Muscle layer of duodenum (tissue), 2 donors: Measurements from ENCODE around the gene DIAPH1.
"Not testable (repeated sequence)": the region's sequence is repeated elsewhere in the genome, so short reads cannot be mapped to it uniquely, and the experiment has no call there.

ENCODE experiments used
- H3K27ac ChIP-seq: one replicate; pipeline ENCODE4 v1.7.0; 2013; ENCODE audit warnings: mild to moderate bottlenecking, low read length
- H3K27me3 ChIP-seq: one replicate; pipeline ENCODE4 v1.7.0; 2013; ENCODE audit warnings: low read depth, mild to moderate bottlenecking, control low read depth, low read length
- H3K36me3 ChIP-seq, 2 donors: one replicate each; pipeline ENCODE4 v1.7.0; 2013; ENCODE audit warnings: low read length in 2 of 2, control low read depth in 1 of 2, mild to moderate bottlenecking in 1 of 2; ENCODE audit not compliant: insufficient read depth in 2 of 2, control insufficient read depth in 1 of 2
- H3K4me1 ChIP-seq, 2 donors: one replicate each; pipeline ENCODE4 v1.7.0; 2013; ENCODE audit warnings: low read length in 2 of 2, mild to moderate bottlenecking in 2 of 2, control low read depth in 1 of 2, moderate library complexity in 1 of 2; ENCODE audit not compliant: insufficient read depth in 2 of 2, control insufficient read depth in 1 of 2
- H3K4me3 ChIP-seq, 2 donors: one replicate each; pipeline ENCODE4 v1.7.0; 2013; ENCODE audit warnings: low read length in 2 of 2, low read depth in 1 of 2, mild to moderate bottlenecking in 1 of 2
- H3K9me3 ChIP-seq, 2 donors: one replicate each; pipeline ENCODE4 v1.7.0; 2013; ENCODE audit warnings: low read length in 2 of 2, control low read depth in 1 of 2, mild to moderate bottlenecking in 1 of 2; ENCODE audit not compliant: control insufficient read depth in 1 of 2
- donor health status: healthy.

DIAPH1 gene

GRCh38 chr5:141630570-141631140 is 11.9 kb upstream of the DIAPH1 start:
- Histone ChIP-seq H3K4me1 (peaks cover 9 to 13% of the 10 kb centered on the region in 2 donors), H3K4me3 (no peak overlapping the region), H3K27ac (no peak overlapping the region), H3K27me3 (no peaks in the 10 kb centered on the region), H3K36me3 (peaks cover 41 to 52% of the 10 kb centered on the region in 2 donors), H3K9me3 (no peaks in the 10 kb centered on the region)

DNA sequence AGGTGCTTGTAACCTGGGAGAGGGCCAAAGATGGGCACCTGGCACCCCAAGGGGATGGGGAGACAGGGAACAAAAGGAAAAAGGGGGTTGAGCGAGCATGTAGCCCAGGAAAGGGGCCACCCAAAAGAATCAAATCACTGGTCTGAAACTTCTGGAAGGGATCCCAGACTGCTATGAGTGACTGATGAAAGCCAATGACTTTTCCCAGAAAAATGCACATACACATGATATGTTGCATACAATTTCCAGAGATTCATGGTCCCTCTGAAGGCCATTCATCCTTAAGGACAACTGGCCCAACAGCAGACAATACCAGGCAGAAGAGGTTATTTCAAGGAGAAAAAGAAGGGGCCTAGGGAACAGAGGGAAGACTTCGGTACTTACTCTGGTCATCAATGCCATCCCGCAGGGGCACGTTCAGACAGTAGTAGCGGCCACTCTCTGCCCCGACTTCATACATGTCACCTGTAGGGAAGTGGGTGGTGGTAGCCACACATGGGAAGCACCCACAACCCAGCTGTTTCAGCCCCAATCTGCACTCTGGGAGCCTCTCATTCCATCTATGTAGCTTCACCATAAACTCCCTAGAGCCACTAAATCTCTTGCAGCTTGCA is 9.5 kb upstream of the DIAPH1 start:
- no peak overlapping the region for H3K4me3 ChIP-seq
- H3K27ac ChIP-seq: no peak overlapping the region
- peaks cover 62 to 66% of the 10 kb centered on the region in 2 donors for H3K36me3 ChIP-seq
- H3K4me1 ChIP-seq: no peaks in the 10 kb centered on the region
- H3K27me3 ChIP-seq: no peaks in the 10 kb centered on the region
- no peaks in the 10 kb centered on the region for H3K9me3 ChIP-seq

GRCh38 chr5:141623611-141624010 is 4.8 kb upstream of the DIAPH1 start:
- H3K9me3 ChIP-seq: no peaks in the 10 kb centered on the region
- peaks cover 4 to 6% of the 10 kb centered on the region in 2 donors for H3K4me1 ChIP-seq
- no peaks in the 10 kb centered on the region for H3K27me3 ChIP-seq
- no peak overlapping the region for H3K27ac ChIP-seq
- H3K4me3 ChIP-seq: no peak overlapping the region
- H3K36me3 ChIP-seq: peaks cover 55 to 69% of the 10 kb centered on the region in 2 donors

- Histone ChIP-seq H3K27me3 (no peaks in the 10 kb centered on the region), H3K4me1 (peaks cover 4 to 6% of the 10 kb centered on the region in 2 donors), H3K9me3 (no peaks in the 10 kb centered on the region), H3K27ac (no peak overlapping the region), H3K4me3 (no peak overlapping the region), H3K36me3 (peaks cover 51 to 68% of the 10 kb centered on the region in 2 donors)
Observed at GRCh38 chr5:141623186-141623585, 4.4 kb upstream of the DIAPH1 start.

GRCh38 chr5:141618030-141618803 is 583 bp downstream of the DIAPH1 start:
- peaks cover 16 to 18% of the 10 kb centered on the region in 2 donors for H3K4me1 ChIP-seq
- H3K36me3 ChIP-seq: peaks cover 12 to 29% of the 10 kb centered on the region in 2 donors
- H3K27ac ChIP-seq: peak overlapping the region; percentile 89
- no peaks in the 10 kb centered on the region for H3K9me3 ChIP-seq
- peak overlapping the region; percentile 78 to 83 for H3K4me3 ChIP-seq
- H3K27me3 ChIP-seq: no peaks in the 10 kb centered on the region

DNA sequence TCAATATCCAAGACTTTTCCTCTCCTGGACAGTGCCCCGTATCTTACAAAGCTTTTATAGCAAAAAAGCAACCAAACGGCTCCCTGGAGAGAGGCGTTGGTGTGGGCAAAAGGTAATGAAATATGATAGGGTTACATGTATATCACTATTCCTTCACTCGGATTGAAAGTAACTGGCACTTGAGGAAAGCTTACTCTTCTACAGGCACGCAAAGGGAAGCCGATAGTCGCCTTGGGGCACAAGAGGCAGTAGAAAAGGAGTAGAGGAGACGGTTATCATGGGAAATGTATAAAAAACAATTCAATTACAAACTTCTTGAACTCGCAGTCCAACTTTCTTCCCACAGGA is 1.1 kb downstream of the DIAPH1 start:
- H3K4me3 ChIP-seq: peak overlapping the region; percentile 78 to 83
- H3K36me3 ChIP-seq: peaks cover 9 to 23% of the 10 kb centered on the region in 2 donors
- H3K27me3 ChIP-seq: no peaks in the 10 kb centered on the region
- peaks cover 16 to 18% of the 10 kb centered on the region in 2 donors for H3K4me1 ChIP-seq
- no peaks in the 10 kb centered on the region for H3K9me3 ChIP-seq
- peak overlapping the region; percentile 89 for H3K27ac ChIP-seq

DNA sequence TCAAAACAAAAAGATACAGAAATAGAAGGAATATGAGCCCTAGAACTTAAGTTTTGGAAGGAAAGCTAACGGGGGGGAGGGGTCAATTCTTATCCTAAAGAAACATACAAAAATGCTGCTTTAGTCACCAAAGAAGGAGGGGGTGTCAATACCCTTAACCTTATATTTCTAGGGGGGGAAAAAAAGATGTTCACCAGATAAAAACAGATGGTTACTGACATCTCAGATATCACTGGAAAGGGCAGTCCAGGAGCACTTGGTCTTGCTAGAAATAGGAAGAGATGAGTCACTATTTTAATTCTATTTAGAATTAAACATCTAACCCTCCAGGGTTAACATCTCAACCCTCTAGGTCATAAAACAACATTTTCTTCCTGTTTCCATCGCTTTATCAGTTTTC is 1.7 kb downstream of the DIAPH1 start:
- H3K9me3 ChIP-seq: no peaks in the 10 kb centered on the region
- H3K4me3 ChIP-seq: peak overlapping the region; percentile 78 to 83
- H3K27me3 ChIP-seq: no peaks in the 10 kb centered on the region
- H3K36me3 ChIP-seq: peaks cover 9 to 19% of the 10 kb centered on the region in 2 donors
- peaks cover 16 to 18% of the 10 kb centered on the region in 2 donors for H3K4me1 ChIP-seq
- peak overlapping the region; percentile 89 for H3K27ac ChIP-seq

DNA sequence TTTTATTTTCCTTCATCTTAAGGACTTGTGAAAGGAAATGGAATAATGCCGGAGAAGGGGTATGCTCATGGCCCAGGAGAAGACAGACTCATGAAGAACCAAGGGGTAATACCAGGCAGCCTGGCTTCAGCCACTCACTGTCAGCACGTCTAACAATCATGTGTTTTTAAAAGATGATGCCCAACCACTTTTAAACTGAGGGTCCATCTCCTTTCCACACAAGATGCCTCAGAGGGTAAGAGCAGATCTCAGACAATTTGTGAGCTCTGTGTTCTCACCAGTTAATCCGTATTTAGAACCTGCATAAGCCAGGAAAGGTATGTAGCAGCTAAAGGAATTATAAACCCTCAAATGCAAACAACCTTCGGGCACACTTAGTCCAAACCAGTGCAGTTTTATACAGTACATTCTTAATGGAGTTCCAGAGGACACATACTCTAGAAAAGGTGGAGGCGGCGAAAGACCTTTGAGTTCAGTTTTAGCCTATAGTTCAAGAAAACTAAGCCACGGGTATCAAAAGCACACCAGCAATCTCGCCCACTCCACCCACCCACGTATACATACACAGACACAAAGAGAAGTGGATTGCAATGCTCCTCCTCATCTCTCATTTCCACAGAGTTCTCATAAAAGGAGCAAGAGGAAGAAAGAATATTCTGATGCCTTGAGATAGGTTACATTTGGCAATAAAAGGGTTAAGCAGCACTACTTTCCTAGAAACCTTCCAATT is 2.6 kb downstream of the DIAPH1 start:
- H3K4me3 ChIP-seq: peak overlapping the region in 1 of 2 donors; percentile 78
- no peak overlapping the region for H3K27ac ChIP-seq
- peaks cover 5 to 10% of the 10 kb centered on the region in 2 donors for H3K36me3 ChIP-seq
- no peaks in the 10 kb centered on the region for H3K9me3 ChIP-seq
- H3K4me1 ChIP-seq: peaks cover 16 to 18% of the 10 kb centered on the region in 2 donors
- no peaks in the 10 kb centered on the region for H3K27me3 ChIP-seq

- Histone ChIP-seq H3K27ac (no peak overlapping the region), H3K27me3 (no peaks in the 10 kb centered on the region), H3K36me3 (peaks cover 0 to 2% of the 10 kb centered on the region in 2 donors), H3K4me1 (peaks cover 12% of the 10 kb centered on the region in 2 donors), H3K9me3 (no peaks in the 10 kb centered on the region), H3K4me3 (no peak overlapping the region)
Observed at GRCh38 chr5:141613344-141613743, 5.5 kb downstream of the DIAPH1 start.

DNA sequence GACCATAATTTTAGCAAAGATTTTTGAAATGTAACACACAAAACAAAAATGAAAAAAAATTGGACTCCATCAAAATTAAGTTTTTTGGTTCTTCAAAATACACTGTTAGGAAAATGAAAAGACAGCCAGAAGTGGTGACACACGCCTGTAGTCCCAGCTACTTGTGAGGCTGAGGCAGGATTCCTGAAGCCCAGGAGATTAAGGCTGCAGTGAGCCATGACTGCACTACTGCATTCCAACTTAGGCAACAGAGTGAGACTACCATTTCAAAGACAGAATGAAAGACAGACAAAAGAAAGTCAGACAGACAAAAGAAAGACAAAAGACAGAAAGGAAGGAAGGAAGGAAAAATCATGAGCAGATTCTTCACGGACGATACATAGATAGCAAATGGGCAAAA is 7.5 kb downstream of the DIAPH1 start:
- H3K9me3 ChIP-seq: no peaks in the 10 kb centered on the region
- no peaks in the 10 kb centered on the region for H3K36me3 ChIP-seq
- H3K4me3 ChIP-seq: no peak overlapping the region
- H3K27ac ChIP-seq: no peak overlapping the region
- peaks cover 0 to 4% of the 10 kb centered on the region in 2 donors for H3K4me1 ChIP-seq
- H3K27me3 ChIP-seq: no peaks in the 10 kb centered on the region

DNA sequence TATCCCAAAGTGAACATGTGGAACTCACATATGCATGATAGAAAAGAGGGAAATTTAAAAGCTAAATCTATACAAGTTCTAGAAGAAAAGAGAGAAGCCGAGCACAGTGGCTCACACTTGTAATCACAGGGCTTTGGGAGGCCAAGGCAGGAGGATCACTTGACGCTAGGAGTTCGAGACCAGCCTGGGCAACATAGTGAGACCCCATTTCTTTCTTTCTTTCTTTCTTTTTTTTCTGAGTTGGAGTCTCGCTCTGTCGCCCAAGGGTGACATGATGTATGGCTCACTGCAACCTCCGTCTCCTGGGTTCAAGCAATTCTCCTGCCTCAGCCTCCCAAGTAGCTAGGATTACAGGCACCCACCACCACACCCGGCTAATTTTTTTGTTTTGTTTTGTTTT is 8.9 kb downstream of the DIAPH1 start:
- H3K4me3 ChIP-seq, H3K27ac ChIP-seq, H3K9me3 ChIP-seq, H3K36me3 ChIP-seq, H3K4me1 ChIP-seq, H3K27me3 ChIP-seq: not testable (repeated sequence)
